ENCODE measurements around the gene GMEB2. TPM values are rescaled to one million over a fixed set of nuclear protein-coding genes. Genes with fewer than 3 reads are reported as not detected.

The GMEB2 gene
- total RNA-seq, 1 experiment from 2014 or later = 14.3 TPM

- TF ChIP-seq, protein P1, sequence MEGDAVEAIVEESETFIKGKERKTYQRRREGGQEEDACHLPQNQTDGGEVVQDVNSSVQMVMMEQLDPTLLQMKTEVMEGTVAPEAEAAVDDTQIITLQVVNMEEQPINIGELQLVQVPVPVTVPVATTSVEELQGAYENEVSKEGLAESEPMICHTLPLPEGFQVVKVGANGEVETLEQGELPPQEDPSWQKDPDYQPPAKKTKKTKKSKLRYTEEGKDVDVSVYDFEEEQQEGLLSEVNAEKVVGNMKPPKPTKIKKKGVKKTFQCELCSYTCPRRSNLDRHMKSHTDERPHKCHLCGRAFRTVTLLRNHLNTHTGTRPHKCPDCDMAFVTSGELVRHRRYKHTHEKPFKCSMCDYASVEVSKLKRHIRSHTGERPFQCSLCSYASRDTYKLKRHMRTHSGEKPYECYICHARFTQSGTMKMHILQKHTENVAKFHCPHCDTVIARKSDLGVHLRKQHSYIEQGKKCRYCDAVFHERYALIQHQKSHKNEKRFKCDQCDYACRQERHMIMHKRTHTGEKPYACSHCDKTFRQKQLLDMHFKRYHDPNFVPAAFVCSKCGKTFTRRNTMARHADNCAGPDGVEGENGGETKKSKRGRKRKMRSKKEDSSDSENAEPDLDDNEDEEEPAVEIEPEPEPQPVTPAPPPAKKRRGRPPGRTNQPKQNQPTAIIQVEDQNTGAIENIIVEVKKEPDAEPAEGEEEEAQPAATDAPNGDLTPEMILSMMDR (conservative IDR thresholded peaks at IDR 0.05) = no peak
- peaks cover 28 to 55% (median 53%) of the 10 kb centered on the region in 3 experiments for H3K36me3 Mint-ChIP-seq (ENCODE audit: insufficient read depth in 1 of 3, low read depth in 3 of 3)
Observed at GRCh38 chr20:63665708-63666107, 38.8 kb upstream of the GMEB2 start.

More at GRCh38 chr20:63665708-63666107, 38.8 kb upstream of the GMEB2 start:
- Histone ChIP-seq H3K27ac (ENCODE audit: insufficient read length, low read depth, low read length) (no peak overlapping the region), H2BK12ac (ENCODE audit: insufficient read length, low read depth, low read length) (no peak overlapping the region), H2AFZ (ENCODE audit: low read length) (no peak overlapping the region), H3T11ph (ENCODE audit: low read length) (no peak overlapping the region), H2AK5ac (ENCODE audit: insufficient read length, low read length) (no peak overlapping the region), H3K27me3 (ENCODE audit: insufficient read depth, low read length) (no peaks in the 10 kb centered on the region), H2BK120ac (ENCODE audit: low read depth, low read length, poor library complexity, severe bottlenecking) (no peak overlapping the region), H3K18ac (ENCODE audit: insufficient read length, low read depth, low read length) (no peak overlapping the region), H3K9ac (ENCODE audit: extremely low read depth, insufficient read length, low read length) (no peak overlapping the region), H3K23me2 (ENCODE audit: insufficient read length, low read depth, low read length, poor library complexity, severe bottlenecking) (no peaks in the 10 kb centered on the region), H3K79me1 (ENCODE audit: insufficient read depth, low read depth, low read length, poor library complexity, severe bottlenecking) (no peaks in the 10 kb centered on the region), H2BK20ac (ENCODE audit: low read depth, low read length, poor library complexity, severe bottlenecking) (no peak overlapping the region), H2BK15ac (ENCODE audit: low read depth, low read length) (no peak overlapping the region), H3K23ac (ENCODE audit: insufficient read length, low read depth, low read length) (no peak overlapping the region), H3K56ac (ENCODE audit: insufficient read length, low read depth, low read length) (no peak overlapping the region), H3K4me1 (ENCODE audit: insufficient read depth, low read length) (no peaks in the 10 kb centered on the region), H3K9me3 (ENCODE audit: control insufficient read depth, low read depth, low read length) (no peaks in the 10 kb centered on the region), H2BK5ac (ENCODE audit: insufficient read length, low read length) (no peak overlapping the region), H4K5ac (ENCODE audit: insufficient read length, low read depth, low read length) (no peak overlapping the region), H4K91ac (ENCODE audit: insufficient read length, low read depth, low read length) (no peak overlapping the region), H3K79me2 (ENCODE audit: insufficient read depth, low read length) (no peaks in the 10 kb centered on the region), H3K4me2 (ENCODE audit: insufficient read depth, insufficient read length, low read length) (no peak overlapping the region), H4K8ac (replicated peaks; ENCODE audit: insufficient read length, low read depth, low read length) (no peak overlapping the region), H4K20me1 (ENCODE audit: control insufficient read depth, insufficient read depth, insufficient read length) (no peaks in the 10 kb centered on the region), H3K4ac (ENCODE audit: low read depth, low read length) (no peak overlapping the region), H3K14ac (ENCODE audit: insufficient read depth, low read length) (no peak overlapping the region)
- DNase-seq = no peak
- Mint-ChIP-seq H3K4me3 (no peak overlapping the region), H3K9me3 (no peaks in the 10 kb centered on the region), H3K27me3 (ENCODE audit: low read depth) (no peaks in the 10 kb centered on the region), H3K4me1 (peaks cover 0 to 4% of the 10 kb centered on the region in 2 experiments; a peak in 1 of 4 replicates), H3K27ac (no peak overlapping the region; a peak in 1 of 7 replicates)
- WGBS (ENCODE audit: extremely low coverage, insufficient read length, low lambda C conversion rate) = no CpG with 5 or more reads among the region's 14 CpGs
